ENCODE results near the gene SNF8. TPM values are rescaled to one million over a fixed set of nuclear protein-coding genes. Genes with fewer than 3 reads are reported as not detected.
A peak's percentile ranks its signal among the peaks of the same experiment; 100 is the strongest.
"Not testable (repeated sequence)": the region's sequence is repeated elsewhere in the genome, so short reads cannot be mapped to it uniquely, and the experiment has no call there.

The SNF8 gene
- total RNA-seq, 6 donors from 2014 or later: 76.5 to 110 (median 89.7) TPM

DNA sequence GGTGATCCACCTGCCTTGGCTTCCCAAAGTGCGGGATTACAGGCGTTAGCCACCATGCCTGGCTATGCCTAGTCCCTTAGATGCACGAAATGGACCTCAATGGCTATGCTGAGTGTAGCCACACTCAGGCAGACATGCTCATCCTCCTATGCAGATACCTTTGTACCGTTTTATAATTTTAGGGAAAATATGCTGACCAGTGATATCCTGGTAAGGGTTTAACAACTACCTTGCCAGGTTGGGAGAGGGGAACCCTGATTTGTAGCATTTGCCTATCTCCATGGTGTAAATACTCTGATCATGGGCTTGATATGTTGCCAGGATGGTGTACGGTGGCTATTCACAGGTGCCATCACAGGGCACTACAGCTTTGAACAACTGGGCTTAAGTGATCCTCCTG lies 6.9 kb upstream of the SNF8 start:
- no peak for TF ChIP-seq POLR2AphosphoS5 (IDR thresholded peaks at IDR 0.05)
- ATAC-seq (ENCODE audit: low FRiP score in 2 of 2) (no peak), DNase-seq (no peak)
- Histone ChIP-seq H3K36me3 (no peaks in the 10 kb centered on the region), H3K27ac (no peak overlapping the region), H3K4me1 (no peaks in the 10 kb centered on the region), H3K9me3 (no peaks in the 10 kb centered on the region), H3K27me3 (peaks cover 0 to 4% (median 0%) of the 10 kb centered on the region in 4 donors), H3K4me3 (no peak overlapping the region)
- 62 to 82% methylated on average over 5 of the region's 5 CpGs for WGBS, 2 donors

DNA sequence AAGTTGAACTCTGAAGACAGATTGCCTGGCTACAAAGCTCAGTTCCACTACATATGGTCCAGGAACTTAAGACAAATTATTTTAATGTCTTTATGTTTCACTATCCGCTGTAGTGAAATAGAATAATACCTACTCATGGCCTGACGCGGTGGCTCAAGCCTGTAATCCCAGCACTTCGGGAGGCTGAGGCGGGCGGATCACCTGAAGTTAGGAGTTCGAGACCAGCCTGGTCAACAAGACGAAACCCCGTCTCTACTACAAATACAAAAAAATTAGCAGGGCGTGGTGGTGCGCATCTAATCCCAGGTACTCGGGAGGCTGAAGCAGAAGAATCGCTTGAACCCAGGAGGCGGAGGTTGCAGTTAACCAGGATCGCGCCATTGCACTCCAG lies 614 bp upstream of the SNF8 start:
- DNase-seq; H3K9me3 ChIP-seq; ATAC-seq (ENCODE audit: low FRiP score in 2 of 2); H3K27me3 ChIP-seq: not testable (repeated sequence)
- Histone ChIP-seq H3K4me1 (peaks cover 17 to 25% (median 24%) of the 10 kb centered on the region in 4 donors), H3K27ac (peak overlapping the region; percentile 86 to 92 (median 90)), H3K4me3 (peak overlapping the region; percentile 68 to 93 (median 70)), H3K36me3 (peaks cover 0 to 18% (median 9%) of the 10 kb centered on the region in 4 donors)
- 91 to 95% methylated on average over 16 of the region's 16 CpGs for WGBS, 2 donors

DNA sequence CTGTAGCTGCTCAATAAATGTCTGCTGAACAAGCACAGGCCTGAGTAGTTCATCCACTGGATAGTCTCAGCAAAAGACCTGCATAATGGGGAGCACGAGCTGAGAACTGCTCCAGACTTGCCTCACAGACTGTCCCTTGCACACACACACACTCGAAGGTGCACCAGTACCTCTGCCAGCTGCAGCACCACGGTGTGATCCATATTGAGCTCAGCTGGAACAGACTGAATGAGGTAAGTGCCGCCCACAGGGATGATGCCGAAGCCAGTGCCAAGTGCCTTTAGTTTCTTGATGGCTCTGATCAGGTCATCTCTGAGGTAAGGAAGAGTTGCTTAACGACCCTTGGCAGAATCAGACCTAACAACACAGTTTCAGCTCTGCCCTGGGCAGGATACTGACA lies 11.6 kb downstream of the SNF8 start:
- TF ChIP-seq POLR2AphosphoS5 (IDR thresholded peaks at IDR 0.05): no peak
- no peak for TF ChIP-seq EP300 (IDR thresholded peaks at IDR 0.05)
- no peak for TF ChIP-seq POLR2A (IDR thresholded peaks at IDR 0.05)
- TF ChIP-seq, protein P1, sequence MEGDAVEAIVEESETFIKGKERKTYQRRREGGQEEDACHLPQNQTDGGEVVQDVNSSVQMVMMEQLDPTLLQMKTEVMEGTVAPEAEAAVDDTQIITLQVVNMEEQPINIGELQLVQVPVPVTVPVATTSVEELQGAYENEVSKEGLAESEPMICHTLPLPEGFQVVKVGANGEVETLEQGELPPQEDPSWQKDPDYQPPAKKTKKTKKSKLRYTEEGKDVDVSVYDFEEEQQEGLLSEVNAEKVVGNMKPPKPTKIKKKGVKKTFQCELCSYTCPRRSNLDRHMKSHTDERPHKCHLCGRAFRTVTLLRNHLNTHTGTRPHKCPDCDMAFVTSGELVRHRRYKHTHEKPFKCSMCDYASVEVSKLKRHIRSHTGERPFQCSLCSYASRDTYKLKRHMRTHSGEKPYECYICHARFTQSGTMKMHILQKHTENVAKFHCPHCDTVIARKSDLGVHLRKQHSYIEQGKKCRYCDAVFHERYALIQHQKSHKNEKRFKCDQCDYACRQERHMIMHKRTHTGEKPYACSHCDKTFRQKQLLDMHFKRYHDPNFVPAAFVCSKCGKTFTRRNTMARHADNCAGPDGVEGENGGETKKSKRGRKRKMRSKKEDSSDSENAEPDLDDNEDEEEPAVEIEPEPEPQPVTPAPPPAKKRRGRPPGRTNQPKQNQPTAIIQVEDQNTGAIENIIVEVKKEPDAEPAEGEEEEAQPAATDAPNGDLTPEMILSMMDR (IDR thresholded peaks at IDR 0.05): no peak
- peak in 1 of 2 donors; percentile 11 for ATAC-seq (ENCODE audit: low FRiP score in 2 of 2)

DNA sequence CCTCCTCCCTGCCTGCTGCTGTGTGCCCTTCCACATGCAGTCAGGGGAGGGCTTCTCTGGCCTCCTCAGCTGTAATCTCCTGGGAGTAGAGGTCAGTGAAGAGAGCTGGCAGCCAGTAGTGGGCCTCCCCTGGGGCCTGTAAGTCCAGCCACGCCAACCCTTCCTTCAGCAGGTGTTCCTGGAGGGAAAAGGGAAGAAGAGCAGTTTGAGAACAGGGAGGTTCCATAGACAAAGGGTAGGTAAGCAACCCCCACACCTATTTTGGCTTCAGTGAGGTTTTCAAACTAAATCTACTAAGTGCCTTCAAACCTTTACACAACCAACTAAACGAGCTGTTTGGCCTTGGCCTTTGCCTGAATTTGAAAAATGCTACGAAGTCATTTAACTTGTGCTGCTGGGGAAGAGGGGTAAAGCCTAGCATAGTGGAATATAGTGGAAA lies 14.2 kb downstream of the SNF8 start:
- Histone ChIP-seq H3K27ac (no peak overlapping the region), H3K9me3 (no peaks in the 10 kb centered on the region), H3K27me3 (no peaks in the 10 kb centered on the region), H3K4me3 (no peak overlapping the region), H3K4me1 (peaks cover 0 to 7% (median 0%) of the 10 kb centered on the region in 4 donors), H3K36me3 (peaks cover 46 to 98% (median 75%) of the 10 kb centered on the region in 4 donors)
- TF ChIP-seq POLR2A (IDR thresholded peaks at IDR 0.05) (no peak), POLR2AphosphoS5 (IDR thresholded peaks at IDR 0.05) (no peak), EP300 (IDR thresholded peaks at IDR 0.05) (no peak)
- TF ChIP-seq, protein P1 (IDR thresholded peaks at IDR 0.05): no peak
- 78 to 85% methylated on average over 3 of the region's 3 CpGs for WGBS, 2 donors
- ATAC-seq (ENCODE audit: low FRiP score in 2 of 2) (no peak), DNase-seq (no peak)

More for the DNA sequence above, 11.6 kb downstream of the SNF8 start:
- Histone ChIP-seq H3K36me3 (peaks cover 37 to 98% (median 78%) of the 10 kb centered on the region in 4 donors), H3K4me3 (no peak overlapping the region), H3K27ac (no peak overlapping the region), H3K9me3 (no peaks in the 10 kb centered on the region), H3K27me3 (no peaks in the 10 kb centered on the region), H3K4me1 (peaks cover 0 to 4% (median 0%) of the 10 kb centered on the region in 4 donors)
- no peak for DNase-seq
- WGBS, 2 donors: 87 to 94% methylated on average over 4 to 5 of the region's 6 CpGs

DNA sequence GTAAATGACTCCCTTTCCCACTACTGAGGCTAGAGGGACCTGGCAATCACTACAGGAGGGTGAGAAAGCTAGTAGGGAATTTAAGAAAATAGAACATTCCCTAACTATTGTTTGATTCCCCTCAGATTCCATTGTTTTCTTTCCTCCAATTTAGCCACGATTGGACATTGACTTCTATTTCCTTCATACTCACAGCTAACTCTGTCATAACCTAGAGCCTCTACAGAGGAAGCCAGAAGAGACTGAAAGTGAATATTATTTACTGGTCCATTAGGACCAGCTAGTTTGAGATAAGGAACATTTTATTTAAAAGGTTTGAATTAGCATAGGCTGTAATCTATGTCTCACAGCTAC lies 14.9 kb downstream of the SNF8 start:
- no peak overlapping the region for H3K4me3 ChIP-seq
- H3K9me3 ChIP-seq: no peaks in the 10 kb centered on the region
- H3K36me3 ChIP-seq: peaks cover 44 to 100% (median 78%) of the 10 kb centered on the region in 4 donors
- 63 to 64% methylated on average over 1 of the region's 1 CpG for WGBS, 2 donors
- no peak overlapping the region for H3K27ac ChIP-seq
- no peak for ATAC-seq (ENCODE audit: low FRiP score in 2 of 2)
- H3K27me3 ChIP-seq: no peaks in the 10 kb centered on the region
- DNase-seq: no peak
- H3K4me1 ChIP-seq: peaks cover 0 to 7% (median 0%) of the 10 kb centered on the region in 4 donors
- TF ChIP-seq, protein P1 (IDR thresholded peaks at IDR 0.05): no peak
- TF ChIP-seq POLR2AphosphoS5 (IDR thresholded peaks at IDR 0.05) (no peak), POLR2A (IDR thresholded peaks at IDR 0.05) (no peak), EP300 (IDR thresholded peaks at IDR 0.05) (no peak)

Measured in upper lobe of left lung (tissue), 6 donors.